ENCODE data around the gene ATF6.

GRCh38 chr1:161787355-161787754 is 21.2 kb downstream of the ATF6 start:
- no peak for TF ChIP-seq CTCF (IDR thresholded peaks at IDR 0.05)
- TF ChIP-seq NFATC4 (CRISPR knock-in tag; IDR thresholded peaks at IDR 0.05): no peak
- TF ChIP-seq HMGA2 (CRISPR knock-in tag; IDR thresholded peaks at IDR 0.05): no peak
- no peak for TF ChIP-seq ZNF423 (CRISPR knock-in tag; IDR thresholded peaks at IDR 0.05)
- no peak for TF ChIP-seq ZSCAN18 (CRISPR knock-in tag; IDR thresholded peaks at IDR 0.05)
- TF ChIP-seq TEAD1 (CRISPR knock-in tag; IDR thresholded peaks at IDR 0.05): no peak
- no peak for TF ChIP-seq RORB (CRISPR knock-in tag; IDR thresholded peaks at IDR 0.05)

Data from WTC11 (cell line).